AG04450 (cell line): Measurements from ENCODE around the gene ATM. TPM values are rescaled to one million over a fixed set of nuclear protein-coding genes. Genes with fewer than 3 reads are reported as not detected.

Experiments used
- CTCF ChIA-PET: fragments of 300-600, 350-600 bp; formaldehyde crosslinking; extraction: SDS; loops from one replicate; lab custom pipeline; 2022; ENCODE audit warnings: antibody characterized with exemption, inconsistent platforms; lab: Charles Lee
- POLR2A ChIA-PET: fragments of 350-600 bp; formaldehyde crosslinking; extraction: SDS; loops from one replicate; lab custom pipeline; 2021; ENCODE audit warnings: antibody characterized with exemption, inconsistent platforms; lab: Yijun Ruan, JAX
- DNase-seq: peaks from one replicate; pipeline ENCODE4 v3.0.0-alpha.2; 2011; ENCODE audit warnings: low read depth, low spot score
- H3K27ac ChIP-seq: one replicate; pipeline ENCODE4 v1.5.1; 2012; ENCODE audit warnings: low read depth, low read length, control low read depth
- H3K27me3 ChIP-seq: one replicate; pipeline ENCODE4 v1.6.0; 2012; ENCODE audit warnings: low read length; ENCODE audit not compliant: control insufficient read depth, insufficient read depth
- H3K4me3 ChIP-seq: 2 replicates; pipeline ENCODE4 v1.5.1; 2011; ENCODE audit warnings: mild to moderate bottlenecking, low read depth, low read length, control low read depth
- H3K9me3 ChIP-seq: 2 replicates; pipeline ENCODE4 v1.5.1; 2012; ENCODE audit warnings: low read length; ENCODE audit not compliant: control insufficient read depth, insufficient read depth
- CTCF ChIP-seq: IDR thresholded peaks from 2 replicates; pipeline ENCODE4 v1.5.1; 2011; ENCODE audit warnings: low read depth, low read length, control low read depth, inconsistent platforms
- polyA plus RNA-seq: library from polyadenylated mRNA; depleted of rRNA; stranded (reverse); fragments of >200 nt; gene quantifications from 2 replicates; pipeline ENCODE4 v1.2.3, GENCODE V29; 2011

ATM gene
- polyA plus RNA-seq, 1 experiment = 53.2 TPM

GRCh38 chr11:108293229-108293628 lies 70.4 kb downstream of the ATM start:
- DNase-seq = no peak
- CTCF ChIA-PET = no interaction called here
- POLR2A ChIA-PET = no interaction called here
- Histone ChIP-seq H3K27me3 (no peaks in the 10 kb centered on the region), H3K4me3 (no peak overlapping the region), H3K9me3 (no peaks in the 10 kb centered on the region), H3K27ac (no peak overlapping the region)
- no peak for TF ChIP-seq CTCF

GRCh38 chr11:108302121-108302785 lies 79.4 kb downstream of the ATM start:
- POLR2A ChIA-PET = no interaction called here
- Histone ChIP-seq H3K9me3 (no peaks in the 10 kb centered on the region), H3K27ac (no peak overlapping the region), H3K27me3 (no peaks in the 10 kb centered on the region), H3K4me3 (no peak overlapping the region)
- CTCF ChIA-PET = no interaction called here
- no peak for DNase-seq
- no peak for TF ChIP-seq CTCF

GRCh38 chr11:108307751-108308150 lies 84.9 kb downstream of the ATM start:
- Histone ChIP-seq H3K9me3 (no peaks in the 10 kb centered on the region), H3K27ac (no peak overlapping the region), H3K27me3 (no peaks in the 10 kb centered on the region), H3K4me3 (no peak overlapping the region)
- DNase-seq = no peak
- ChIA-PET POLR2A (no interaction called here), CTCF (interaction anchor here (1.0 kb wide), 1 partner anchor 34 kb away, joined by 5 read pairs; no protein-coding TSS in a partner anchor)
- no peak for TF ChIP-seq CTCF

- Histone ChIP-seq H3K9me3 (no peaks in the 10 kb centered on the region), H3K4me3 (no peak overlapping the region), H3K27me3 (no peaks in the 10 kb centered on the region), H3K27ac (no peak overlapping the region)
- DNase-seq = no peak
- CTCF ChIA-PET = no interaction called here
- TF ChIP-seq CTCF = no peak
- POLR2A ChIA-PET = no interaction called here
Observed at GRCh38 chr11:108313444-108313843, 90.6 kb downstream of the ATM start.

- Histone ChIP-seq H3K27me3 (no peaks in the 10 kb centered on the region), H3K4me3 (no peak overlapping the region), H3K9me3 (no peaks in the 10 kb centered on the region), H3K27ac (no peak overlapping the region)
- ChIA-PET POLR2A (no interaction called here), CTCF (no interaction called here)
- no peak for TF ChIP-seq CTCF
- no peak for DNase-seq
Observed at GRCh38 chr11:108316061-108316460, 93.2 kb downstream of the ATM start.
